VCaP (cell line): ENCODE measurements around the gene TMIGD1.

ENCODE experiments used
- H3K27ac ChIP-seq: fragments of 450-650 bp; 2 replicates; pipeline ENCODE4 v1.5.1; 2017
- TF ChIP-seq, protein P1 (sequence below): fragments of 450-650 bp; conservative IDR thresholded peaks from 2 replicates; pipeline ENCODE4 v1.5.1; 2017; ENCODE audit warnings: mild to moderate bottlenecking, moderate library complexity

The TMIGD1 gene

DNA sequence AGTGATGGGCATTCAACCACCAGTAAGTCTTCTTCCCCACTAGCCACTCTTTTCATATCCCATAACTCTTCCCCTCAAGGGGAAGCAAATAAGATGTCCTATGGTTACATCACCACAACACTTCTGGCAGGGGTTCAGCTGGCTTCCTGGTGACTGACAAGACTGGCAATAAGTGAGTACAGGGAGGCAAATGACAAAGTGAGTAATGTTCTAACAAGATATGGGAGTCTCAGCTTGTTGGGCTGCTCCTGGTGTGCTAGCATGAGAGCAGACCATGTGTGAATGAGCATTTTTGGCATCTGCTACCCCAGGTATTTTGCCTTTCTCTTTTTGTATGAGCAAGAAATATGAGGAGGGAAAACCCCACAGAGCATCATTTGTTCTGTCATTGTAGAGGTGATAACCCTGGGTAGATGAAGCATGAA, 9.9 kb downstream of the TMIGD1 start:
- H3K27ac ChIP-seq, result no peak overlapping the region
- TF ChIP-seq, protein P1, sequence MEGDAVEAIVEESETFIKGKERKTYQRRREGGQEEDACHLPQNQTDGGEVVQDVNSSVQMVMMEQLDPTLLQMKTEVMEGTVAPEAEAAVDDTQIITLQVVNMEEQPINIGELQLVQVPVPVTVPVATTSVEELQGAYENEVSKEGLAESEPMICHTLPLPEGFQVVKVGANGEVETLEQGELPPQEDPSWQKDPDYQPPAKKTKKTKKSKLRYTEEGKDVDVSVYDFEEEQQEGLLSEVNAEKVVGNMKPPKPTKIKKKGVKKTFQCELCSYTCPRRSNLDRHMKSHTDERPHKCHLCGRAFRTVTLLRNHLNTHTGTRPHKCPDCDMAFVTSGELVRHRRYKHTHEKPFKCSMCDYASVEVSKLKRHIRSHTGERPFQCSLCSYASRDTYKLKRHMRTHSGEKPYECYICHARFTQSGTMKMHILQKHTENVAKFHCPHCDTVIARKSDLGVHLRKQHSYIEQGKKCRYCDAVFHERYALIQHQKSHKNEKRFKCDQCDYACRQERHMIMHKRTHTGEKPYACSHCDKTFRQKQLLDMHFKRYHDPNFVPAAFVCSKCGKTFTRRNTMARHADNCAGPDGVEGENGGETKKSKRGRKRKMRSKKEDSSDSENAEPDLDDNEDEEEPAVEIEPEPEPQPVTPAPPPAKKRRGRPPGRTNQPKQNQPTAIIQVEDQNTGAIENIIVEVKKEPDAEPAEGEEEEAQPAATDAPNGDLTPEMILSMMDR, result no peak

DNA sequence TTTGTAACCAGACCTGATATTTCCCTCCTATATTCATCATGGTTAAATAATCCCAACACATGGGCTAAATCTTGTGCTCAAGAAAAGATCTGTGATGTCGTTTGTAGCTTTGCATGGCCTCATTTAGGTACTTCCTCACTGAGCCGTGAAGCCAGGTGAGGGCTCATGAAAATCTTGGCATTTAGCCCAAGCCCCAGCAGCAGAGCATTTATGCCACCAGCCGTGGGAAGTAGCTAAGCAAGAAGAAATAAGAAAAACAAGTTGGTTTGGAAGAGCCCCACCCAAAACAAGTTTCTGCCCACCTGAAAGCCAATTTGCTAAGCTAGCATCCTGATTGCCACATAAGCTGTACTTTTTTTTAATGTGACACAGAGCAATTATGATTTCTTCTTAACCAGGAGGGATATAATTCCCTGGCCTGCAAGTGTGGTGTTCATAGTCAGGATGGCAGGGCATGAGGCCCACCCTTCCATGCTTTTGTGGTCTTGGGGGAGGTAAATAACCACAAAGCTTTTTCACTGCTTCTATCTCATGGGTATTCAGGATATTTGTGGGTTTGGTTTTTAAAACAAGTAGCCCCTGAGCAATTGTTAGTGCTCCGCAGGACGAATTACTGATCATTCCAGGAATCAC, 10.5 kb downstream of the TMIGD1 start:
- no peak overlapping the region for H3K27ac ChIP-seq
- TF ChIP-seq, protein P1, result no peak

DNA sequence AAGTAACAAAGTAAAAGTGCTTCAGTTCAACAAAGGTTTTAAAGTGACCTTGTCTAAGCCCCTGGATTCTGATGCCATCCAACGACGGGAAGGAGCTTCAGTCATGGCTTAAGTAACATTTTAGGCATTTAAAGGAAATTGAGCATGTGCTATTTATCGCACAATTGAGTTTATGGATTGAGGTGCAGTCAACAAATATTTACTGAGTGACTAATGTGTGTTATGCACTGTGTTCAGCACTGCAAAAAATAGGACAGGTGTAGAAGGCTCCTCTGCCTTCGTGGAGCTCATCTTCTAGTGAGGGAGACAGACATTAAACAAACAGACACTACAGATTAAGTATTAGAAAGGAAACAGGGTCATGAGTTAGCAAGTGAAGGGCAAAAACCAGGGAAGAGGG, 12.5 kb downstream of the TMIGD1 start:
- no peak overlapping the region for H3K27ac ChIP-seq
- TF ChIP-seq, protein P1, result no peak

DNA sequence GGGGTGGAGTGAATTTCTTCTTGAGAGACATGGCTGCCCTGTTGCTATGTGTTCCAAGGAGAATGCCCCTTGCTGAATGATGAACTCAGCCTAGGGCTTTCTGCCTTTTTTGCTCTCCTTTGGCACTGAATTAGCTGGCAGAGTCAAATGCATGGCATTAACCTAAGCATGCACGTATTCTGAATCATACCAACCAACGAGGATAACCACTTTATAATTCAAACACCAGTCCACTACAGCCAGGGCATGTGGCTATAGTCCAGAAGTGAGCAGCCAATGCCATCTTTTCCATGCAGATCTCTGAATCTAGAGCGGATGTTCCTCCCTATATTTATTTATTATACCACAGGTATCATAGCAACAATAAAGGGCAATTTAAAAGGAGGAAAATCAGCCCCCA, 15.7 kb downstream of the TMIGD1 start:
- TF ChIP-seq, protein P1, result no peak
- H3K27ac ChIP-seq, result peak overlapping the region; percentile 40

DNA sequence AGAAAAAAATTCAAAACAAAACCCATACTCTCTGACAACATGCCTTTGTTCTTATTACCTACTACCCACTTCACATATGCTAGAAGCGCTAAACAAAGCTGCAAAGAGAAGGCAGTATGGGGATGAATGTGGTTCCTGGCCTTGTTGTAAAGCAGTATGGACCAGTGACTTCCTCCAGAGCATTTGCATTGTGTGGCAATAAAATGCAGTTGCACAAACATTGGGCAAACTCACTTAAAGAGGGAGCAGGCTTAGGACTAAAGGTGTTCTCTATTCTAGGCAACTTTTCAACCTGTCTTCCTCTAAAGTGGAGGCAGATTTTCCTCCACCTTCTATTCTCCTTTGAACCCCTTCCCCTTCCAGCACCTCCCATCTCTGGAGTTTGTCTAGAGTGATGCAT, 17.1 kb downstream of the TMIGD1 start:
- TF ChIP-seq, protein P1, result no peak
- H3K27ac ChIP-seq, result peak overlapping the region; percentile 40

DNA sequence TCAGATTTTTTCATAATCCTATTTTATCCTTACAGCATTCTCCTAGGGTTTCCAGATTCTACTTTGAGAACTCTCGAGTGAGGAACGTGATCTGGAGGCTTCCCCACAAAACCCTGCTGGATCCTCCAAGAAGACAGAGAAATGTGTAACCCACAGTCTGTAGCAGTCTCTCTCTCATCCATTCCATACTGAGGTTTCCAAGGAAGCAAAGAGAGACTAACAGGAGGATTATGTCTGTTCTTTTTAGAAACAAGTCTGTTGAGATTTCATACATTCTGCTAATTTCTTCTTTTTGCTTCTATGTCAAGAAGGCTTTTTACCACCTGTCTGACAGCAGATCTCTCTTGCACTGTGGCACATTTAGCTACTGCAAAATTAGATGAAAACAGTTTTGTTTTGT, 18.8 kb downstream of the TMIGD1 start:
- TF ChIP-seq, protein P1, result no peak
- no peak overlapping the region for H3K27ac ChIP-seq

DNA sequence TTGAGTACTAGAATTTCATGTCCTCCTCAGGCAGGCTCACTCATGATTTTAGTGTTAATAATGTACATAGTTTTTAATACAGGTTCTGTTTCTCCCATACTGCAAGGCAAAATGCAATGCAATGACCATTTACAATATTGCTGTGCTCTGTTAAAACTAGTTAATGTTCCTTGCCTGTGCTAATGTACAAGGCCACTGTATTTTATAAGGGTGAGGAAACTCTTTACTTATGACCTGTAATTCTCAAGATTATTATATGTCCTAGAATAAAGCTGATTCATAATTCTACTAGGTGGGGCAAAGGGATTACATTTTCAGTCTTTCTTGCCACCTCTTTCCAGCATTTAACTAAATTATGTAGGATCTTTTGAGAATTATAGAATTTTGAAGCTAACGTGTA, 19.4 kb downstream of the TMIGD1 start:
- TF ChIP-seq, protein P1, result no peak
- no peak overlapping the region for H3K27ac ChIP-seq
